IPS-18a (cell line): Measurements from ENCODE around the gene UBTD1.

Source experiments
- H3K27ac ChIP-seq: one replicate; pipeline ENCODE4 v1.5.1; 2013; ENCODE audit warnings: low read length
- H3K27me3 ChIP-seq: one replicate; pipeline ENCODE4 v1.6.1; 2013; ENCODE audit warnings: mild to moderate bottlenecking, low read length; ENCODE audit not compliant: control insufficient read depth, insufficient read depth
- H3K36me3 ChIP-seq: one replicate; pipeline ENCODE4 v1.6.1; 2013; ENCODE audit warnings: low read depth, low read length; ENCODE audit not compliant: control insufficient read depth
- H3K4me1 ChIP-seq: one replicate; pipeline ENCODE4 v1.6.1; 2013; ENCODE audit warnings: low read depth, low read length; ENCODE audit not compliant: control insufficient read depth
- H3K4me3 ChIP-seq: one replicate; pipeline ENCODE4 v1.5.1; 2013; ENCODE audit warnings: low read length
- H3K9ac ChIP-seq: one replicate; pipeline ENCODE4 v1.6.1; 2013; ENCODE audit warnings: mild to moderate bottlenecking, low read length, moderate library complexity
- H3K9me3 ChIP-seq: one replicate; pipeline ENCODE4 v1.6.1; 2013; ENCODE audit warnings: low read depth, low read length; ENCODE audit not compliant: control insufficient read depth

UBTD1 gene

DNA sequence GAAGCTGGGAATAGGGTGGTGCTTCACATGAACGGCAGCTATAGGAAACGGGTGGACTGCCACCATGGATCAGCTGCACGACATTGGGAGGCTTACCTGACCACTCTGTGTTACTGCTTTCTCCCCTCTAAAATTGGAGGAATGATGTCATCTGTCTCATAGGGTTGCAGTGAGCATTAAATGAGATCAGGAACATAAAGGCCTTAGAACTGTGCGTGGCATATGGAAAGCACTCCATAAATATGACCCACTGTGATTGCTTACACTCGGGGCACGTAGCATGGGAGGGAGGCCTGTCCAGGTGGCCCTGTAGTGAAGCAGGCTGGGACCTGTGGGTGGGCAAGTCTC, 100.5 kb downstream of the UBTD1 start:
- H3K36me3 ChIP-seq = no peaks in the 10 kb centered on the region
- H3K4me3 ChIP-seq = no peak overlapping the region
- H3K9ac ChIP-seq = no peak overlapping the region
- no peak overlapping the region for H3K27ac ChIP-seq
- H3K27me3 ChIP-seq = no peaks in the 10 kb centered on the region
- H3K9me3 ChIP-seq = no peaks in the 10 kb centered on the region
- H3K4me1 ChIP-seq = no peaks in the 10 kb centered on the region

DNA sequence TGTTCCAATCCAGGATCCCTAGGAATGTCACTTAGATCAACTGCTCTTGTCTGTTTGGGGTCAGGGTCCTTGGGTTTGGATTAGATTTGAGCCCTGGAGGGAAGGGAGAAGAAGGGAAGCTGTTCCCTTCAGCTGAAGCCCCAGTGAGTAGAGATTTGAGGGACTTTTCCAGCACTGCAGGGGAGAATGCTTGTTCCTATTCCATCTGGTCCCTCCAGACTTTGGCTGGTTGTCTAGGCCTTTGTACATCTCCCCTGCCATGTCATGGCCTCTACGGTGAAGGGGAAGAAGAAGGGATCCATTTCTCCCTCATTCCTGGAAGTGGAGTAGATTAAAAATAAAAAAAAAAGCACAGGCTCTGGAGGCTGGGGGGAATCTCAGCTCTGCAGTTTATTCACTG, 101.9 kb downstream of the UBTD1 start:
- no peaks in the 10 kb centered on the region for H3K9me3 ChIP-seq
- H3K4me3 ChIP-seq = no peak overlapping the region
- H3K27ac ChIP-seq = no peak overlapping the region
- no peaks in the 10 kb centered on the region for H3K27me3 ChIP-seq
- no peaks in the 10 kb centered on the region for H3K4me1 ChIP-seq
- H3K9ac ChIP-seq = no peak overlapping the region
- no peaks in the 10 kb centered on the region for H3K36me3 ChIP-seq

DNA sequence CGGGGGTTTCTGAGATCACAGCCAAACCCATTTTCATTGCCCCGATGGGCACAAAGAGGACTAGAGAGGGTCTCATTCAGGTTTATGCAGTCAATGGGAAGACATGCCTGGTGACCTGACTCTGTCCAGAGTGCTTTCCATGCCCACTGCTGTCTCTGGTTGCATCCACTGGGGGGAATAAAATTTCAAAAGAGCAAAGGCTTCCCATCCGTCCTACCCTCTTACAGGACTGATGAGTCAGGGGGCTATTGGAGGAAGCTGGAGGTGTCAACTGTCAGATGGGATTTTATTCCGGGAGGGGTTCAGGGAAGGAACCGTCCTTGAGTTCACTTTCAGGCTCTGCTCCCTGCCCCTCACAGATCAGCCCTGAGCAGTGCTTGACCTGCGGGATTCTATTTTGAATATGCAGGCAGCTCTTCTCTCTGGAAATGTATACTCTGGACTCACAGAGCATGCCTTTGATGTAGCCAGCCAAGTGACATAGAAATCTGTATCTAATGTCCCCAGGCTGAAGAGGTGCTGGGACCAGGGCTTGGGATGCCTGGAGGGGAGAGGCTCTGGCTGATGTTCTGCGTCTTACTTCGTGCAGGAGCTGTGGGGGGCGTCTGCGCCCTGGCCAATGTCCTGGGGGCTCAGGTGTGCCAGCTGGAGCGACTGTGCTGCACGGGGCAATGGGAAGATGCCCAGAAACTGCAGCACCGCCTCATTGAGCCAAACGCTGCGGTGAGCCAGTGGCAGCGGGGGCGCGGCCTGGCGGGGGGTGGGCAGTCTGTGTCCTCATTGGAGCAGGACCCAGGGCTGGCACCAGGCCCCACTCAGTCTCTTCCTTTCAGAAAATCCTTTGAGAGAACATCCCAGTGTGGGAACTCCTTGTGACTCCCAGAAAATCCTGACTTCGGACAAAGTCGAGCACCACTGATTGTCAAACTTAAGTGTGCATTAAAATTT, 102.8 kb downstream of the UBTD1 start:
- H3K9me3 ChIP-seq = no peaks in the 10 kb centered on the region
- H3K4me1 ChIP-seq = no peaks in the 10 kb centered on the region
- H3K36me3 ChIP-seq = no peaks in the 10 kb centered on the region
- H3K27ac ChIP-seq = no peak overlapping the region
- H3K27me3 ChIP-seq = no peaks in the 10 kb centered on the region
- no peak overlapping the region for H3K9ac ChIP-seq
- H3K4me3 ChIP-seq = no peak overlapping the region

DNA sequence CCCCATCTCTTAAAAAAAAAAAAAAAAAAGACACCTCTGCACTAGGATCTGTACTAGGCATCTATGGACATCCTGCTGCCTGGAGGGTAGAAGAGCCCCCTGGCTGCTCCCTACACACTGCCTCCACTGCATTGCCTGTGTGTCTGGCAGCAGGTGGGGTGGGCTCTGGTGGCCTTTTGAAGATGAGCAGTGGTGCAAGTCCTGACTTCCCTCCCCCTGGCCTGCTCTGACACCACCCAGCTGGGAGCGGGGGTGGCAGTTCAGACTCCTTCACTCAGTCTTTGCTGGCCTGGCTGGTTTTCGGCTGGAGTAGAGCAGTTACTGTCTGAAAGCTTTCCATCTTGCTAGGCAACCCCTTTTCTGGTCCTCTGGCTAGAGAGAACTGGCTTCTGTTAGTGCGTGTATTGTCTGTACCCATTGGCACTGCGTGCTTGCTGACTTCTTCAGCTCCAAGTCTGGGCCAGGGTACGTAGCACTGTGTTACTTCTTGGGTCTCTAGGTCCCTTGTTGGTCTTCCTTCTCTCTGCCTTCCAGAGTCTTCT, 108.4 kb downstream of the UBTD1 start:
- Histone ChIP-seq H3K4me3 (no peak overlapping the region), H3K27ac (no peak overlapping the region), H3K9ac (no peak overlapping the region), H3K4me1 (no peaks in the 10 kb centered on the region), H3K27me3 (no peaks in the 10 kb centered on the region), H3K9me3 (no peaks in the 10 kb centered on the region), H3K36me3 (no peaks in the 10 kb centered on the region)

DNA sequence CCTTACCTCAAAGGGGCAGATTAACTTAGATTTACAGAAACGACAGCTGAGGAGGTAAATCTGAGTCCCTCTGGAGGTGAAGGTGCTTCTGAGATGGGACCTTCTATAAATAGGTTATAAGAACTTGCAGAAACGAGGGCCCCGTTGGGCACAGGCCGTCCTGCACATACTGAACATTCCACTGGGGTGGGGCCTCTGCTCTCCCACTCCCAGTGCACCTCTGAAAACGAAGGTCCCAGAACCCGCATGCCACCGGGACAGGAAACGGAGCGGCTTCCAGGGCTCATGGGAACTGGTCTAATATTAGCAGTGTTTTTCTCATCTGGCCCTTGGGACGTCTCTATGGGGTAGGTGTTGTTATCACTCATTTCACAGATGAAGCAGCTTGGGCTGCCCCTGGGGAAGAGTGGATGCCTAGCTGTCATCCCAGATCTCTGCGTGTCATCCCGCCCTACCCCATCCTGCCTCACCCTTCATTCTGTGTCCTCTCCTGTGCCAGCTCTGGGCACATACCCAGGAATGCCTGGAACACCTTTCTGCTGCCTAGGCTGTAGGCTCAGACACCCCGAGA, 110.4 kb downstream of the UBTD1 start:
- H3K4me1 ChIP-seq = no peaks in the 10 kb centered on the region
- no peak overlapping the region for H3K9ac ChIP-seq
- H3K9me3 ChIP-seq = no peaks in the 10 kb centered on the region
- no peaks in the 10 kb centered on the region for H3K36me3 ChIP-seq
- H3K27ac ChIP-seq = no peak overlapping the region
- no peak overlapping the region for H3K4me3 ChIP-seq
- no peaks in the 10 kb centered on the region for H3K27me3 ChIP-seq

DNA sequence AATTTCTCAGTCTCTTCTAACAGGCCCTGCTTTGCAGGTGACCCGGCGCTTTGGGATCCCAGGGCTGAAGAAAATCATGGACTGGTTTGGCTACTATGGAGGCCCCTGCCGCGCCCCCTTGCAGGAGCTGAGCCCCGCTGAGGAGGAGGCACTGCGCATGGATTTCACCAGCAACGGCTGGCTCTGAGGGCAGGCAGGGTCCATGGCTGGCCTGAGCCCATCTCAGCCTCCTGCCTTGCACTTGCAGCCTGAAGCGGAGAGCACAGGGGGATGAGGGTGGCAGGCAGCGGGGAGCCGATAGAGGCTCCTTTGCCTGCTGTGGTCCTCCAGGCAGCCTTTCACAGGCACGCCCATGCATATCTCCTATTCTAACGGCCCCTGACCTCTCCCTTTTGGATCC, 112.7 kb downstream of the UBTD1 start:
- Histone ChIP-seq H3K27ac (no peak overlapping the region), H3K9ac (no peak overlapping the region), H3K36me3 (no peaks in the 10 kb centered on the region), H3K4me3 (no peak overlapping the region), H3K4me1 (no peaks in the 10 kb centered on the region), H3K27me3 (no peaks in the 10 kb centered on the region), H3K9me3 (no peaks in the 10 kb centered on the region)

DNA sequence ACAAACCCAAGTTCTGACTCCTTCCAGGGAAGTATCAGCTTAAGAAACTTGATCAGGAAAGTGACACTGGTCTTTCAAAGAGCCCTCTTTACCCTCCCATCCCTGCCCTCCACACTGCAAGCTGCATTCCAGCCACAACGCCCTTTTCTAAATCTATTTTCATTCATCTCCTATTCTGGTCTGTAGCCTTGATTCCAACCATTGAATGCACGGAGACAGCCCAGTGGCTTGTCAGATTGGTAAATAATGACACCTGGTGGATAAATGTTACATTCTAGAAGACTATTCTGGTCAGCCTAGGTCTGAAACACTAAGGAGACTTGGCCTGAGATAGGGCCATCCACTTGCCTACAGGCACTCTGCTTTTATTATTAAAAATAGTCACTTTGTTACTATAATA, 113.7 kb downstream of the UBTD1 start:
- H3K27me3 ChIP-seq = no peaks in the 10 kb centered on the region
- H3K9ac ChIP-seq = no peak overlapping the region
- H3K4me3 ChIP-seq = no peak overlapping the region
- no peaks in the 10 kb centered on the region for H3K9me3 ChIP-seq
- H3K27ac ChIP-seq = no peak overlapping the region
- no peaks in the 10 kb centered on the region for H3K36me3 ChIP-seq
- no peaks in the 10 kb centered on the region for H3K4me1 ChIP-seq

DNA sequence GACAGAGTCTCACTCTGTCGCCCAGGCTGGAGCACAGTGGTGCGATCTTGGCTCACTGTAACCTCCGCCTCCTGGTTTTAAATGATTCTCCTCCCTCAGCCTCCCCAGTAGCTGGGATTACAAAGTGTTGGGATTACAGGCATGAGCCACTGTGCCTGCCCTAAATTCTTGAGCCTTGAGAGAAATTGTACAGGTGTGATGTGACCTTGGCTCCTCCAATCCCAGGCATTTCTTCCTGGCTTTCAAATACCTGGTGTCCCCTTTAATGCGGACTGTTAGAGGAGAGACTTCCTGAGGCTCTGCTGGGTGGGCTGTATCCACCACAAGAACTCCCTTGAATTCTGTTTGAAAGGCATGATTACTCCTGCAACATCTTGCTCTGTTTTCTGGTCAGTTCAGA, 119.6 kb downstream of the UBTD1 start:
- no peak overlapping the region for H3K9ac ChIP-seq
- H3K27me3 ChIP-seq = no peaks in the 10 kb centered on the region
- H3K36me3 ChIP-seq = no peaks in the 10 kb centered on the region
- H3K9me3 ChIP-seq = no peaks in the 10 kb centered on the region
- no peaks in the 10 kb centered on the region for H3K4me1 ChIP-seq
- no peak overlapping the region for H3K27ac ChIP-seq
- no peak overlapping the region for H3K4me3 ChIP-seq

DNA sequence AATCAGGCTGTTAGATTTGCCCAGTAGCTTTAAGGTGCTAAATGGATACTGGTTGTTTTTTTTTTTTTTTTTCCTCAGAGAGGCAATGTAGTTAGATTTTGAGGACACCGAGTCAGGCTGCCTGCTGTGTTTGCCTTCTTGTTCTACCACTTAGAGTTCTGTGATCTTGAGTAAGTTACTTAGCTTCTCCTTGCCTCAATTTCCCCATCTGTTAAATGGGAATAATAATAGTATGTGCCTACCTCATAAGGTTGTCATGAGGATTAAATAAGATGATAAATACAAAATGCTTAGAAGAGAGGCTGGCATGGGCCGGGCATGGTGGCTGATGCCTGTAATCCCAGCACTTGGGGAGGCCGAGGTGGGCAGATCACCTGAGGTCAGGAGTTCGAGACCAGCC, 120.0 kb downstream of the UBTD1 start:
- Histone ChIP-seq H3K27me3 (no peaks in the 10 kb centered on the region), H3K4me3 (no peak overlapping the region), H3K9me3 (no peaks in the 10 kb centered on the region), H3K9ac (no peak overlapping the region), H3K36me3 (no peaks in the 10 kb centered on the region), H3K27ac (no peak overlapping the region), H3K4me1 (no peaks in the 10 kb centered on the region)
